GM19467 (cell line): ENCODE data around the gene ELMOD1.

Source experiments
- ATAC-seq: cut with Tn5 transposase; IDR thresholded peaks from one replicate; pipeline ENCODE4 v1.9.1; 2021; ENCODE audit warnings: mild to moderate bottlenecking, moderate library complexity; ENCODE audit not compliant: unreplicated experiment

Gene ELMOD1

GRCh38 chr11:107713009-107713408 lies 122.1 kb downstream of the ELMOD1 start:
- ATAC-seq, result no peak
